ENCODE measurements around the gene CTNNB1.

The CTNNB1 gene

DNA sequence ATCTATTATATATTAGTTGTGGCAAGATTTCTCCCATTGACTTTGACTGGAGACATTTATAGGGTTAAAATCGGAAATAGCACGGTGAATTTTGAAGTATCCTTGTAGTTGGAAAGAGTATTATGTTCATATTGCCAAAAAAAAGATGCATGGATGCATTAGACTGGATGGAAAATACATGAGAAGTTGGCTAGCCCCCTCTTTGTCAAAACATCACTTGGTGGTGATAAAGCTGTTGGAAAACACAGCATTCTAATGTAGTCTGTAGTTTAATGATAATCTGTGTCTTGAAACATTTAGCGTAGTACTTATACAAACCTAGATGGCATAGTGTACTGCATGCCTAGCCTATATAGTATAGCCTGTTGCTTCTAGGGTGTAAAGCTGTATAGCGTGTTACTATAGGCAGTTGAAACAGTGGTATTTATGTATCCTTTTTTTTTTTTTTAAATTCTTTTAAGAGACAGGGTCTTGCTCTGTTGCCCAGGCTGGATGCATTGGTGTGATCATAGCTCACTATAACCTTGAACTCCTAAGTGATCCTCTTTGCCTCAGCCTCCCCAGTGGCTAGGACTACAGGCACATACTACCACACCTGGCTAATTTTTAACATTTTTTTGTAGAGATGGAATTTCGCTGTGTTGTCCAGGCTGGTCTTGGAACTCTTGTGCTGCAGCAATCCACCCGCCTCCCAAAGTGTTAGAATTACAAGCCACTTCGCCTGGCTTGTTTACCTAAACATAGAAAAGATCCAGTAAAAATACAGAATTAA, 21.8 kb downstream of the CTNNB1 start:
- no peak for DNase-seq

DNA sequence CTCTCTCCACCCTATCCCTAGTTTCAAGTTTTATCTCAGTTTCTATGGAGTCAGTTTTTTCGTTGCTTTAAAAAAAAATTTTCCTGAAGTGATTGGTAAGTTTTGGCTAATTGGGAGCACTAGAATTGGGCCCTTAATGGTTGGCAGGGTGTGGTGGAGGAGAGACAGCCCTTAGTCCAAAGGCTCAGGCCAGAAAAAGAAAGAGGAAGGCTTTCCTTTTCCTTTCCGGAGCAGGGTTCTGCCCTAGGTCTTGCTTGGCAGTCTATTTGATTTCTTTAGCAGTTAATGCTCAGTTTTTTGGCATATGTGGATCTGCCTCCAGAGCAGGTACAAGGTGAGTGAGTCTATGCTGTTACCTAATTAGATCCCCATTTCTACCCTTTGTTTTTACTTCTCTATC, 22.7 kb downstream of the CTNNB1 start:
- DNase-seq = no peak

- no peak for DNase-seq
Observed at GRCh38 chr3:41222501-41222900, 23.2 kb downstream of the CTNNB1 start.

GRCh38 chr3:41223078-41223477, 23.8 kb downstream of the CTNNB1 start:
- DNase-seq = no peak

DNA sequence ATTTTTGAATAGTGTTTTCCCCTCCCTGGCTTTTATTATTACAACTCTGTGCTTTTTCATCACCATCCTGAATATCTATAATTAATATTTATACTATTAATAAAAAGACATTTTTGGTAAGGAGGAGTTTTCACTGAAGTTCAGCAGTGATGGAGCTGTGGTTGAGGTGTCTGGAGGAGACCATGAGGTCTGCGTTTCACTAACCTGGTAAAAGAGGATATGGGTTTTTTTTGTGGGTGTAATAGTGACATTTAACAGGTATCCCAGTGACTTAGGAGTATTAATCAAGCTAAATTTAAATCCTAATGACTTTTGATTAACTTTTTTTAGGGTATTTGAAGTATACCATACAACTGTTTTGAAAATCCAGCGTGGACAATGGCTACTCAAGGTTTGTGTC, 24.4 kb downstream of the CTNNB1 start:
- no peak for DNase-seq

DNA sequence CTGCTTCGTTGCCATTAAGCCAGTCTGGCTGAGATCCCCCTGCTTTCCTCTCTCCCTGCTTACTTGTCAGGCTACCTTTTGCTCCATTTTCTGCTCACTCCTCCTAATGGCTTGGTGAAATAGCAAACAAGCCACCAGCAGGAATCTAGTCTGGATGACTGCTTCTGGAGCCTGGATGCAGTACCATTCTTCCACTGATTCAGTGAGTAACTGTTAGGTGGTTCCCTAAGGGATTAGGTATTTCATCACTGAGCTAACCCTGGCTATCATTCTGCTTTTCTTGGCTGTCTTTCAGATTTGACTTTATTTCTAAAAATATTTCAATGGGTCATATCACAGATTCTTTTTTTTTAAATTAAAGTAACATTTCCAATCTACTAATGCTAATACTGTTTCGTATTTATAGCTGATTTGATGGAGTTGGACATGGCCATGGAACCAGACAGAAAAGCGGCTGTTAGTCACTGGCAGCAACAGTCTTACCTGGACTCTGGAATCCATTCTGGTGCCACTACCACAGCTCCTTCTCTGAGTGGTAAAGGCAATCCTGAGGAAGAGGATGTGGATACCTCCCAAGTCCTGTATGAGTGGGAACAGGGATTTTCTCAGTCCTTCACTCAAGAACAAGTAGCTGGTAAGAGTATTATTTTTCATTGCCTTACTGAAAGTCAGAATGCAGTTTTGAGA, 25.0 kb downstream of the CTNNB1 start:
- DNase-seq = no peak

DNA sequence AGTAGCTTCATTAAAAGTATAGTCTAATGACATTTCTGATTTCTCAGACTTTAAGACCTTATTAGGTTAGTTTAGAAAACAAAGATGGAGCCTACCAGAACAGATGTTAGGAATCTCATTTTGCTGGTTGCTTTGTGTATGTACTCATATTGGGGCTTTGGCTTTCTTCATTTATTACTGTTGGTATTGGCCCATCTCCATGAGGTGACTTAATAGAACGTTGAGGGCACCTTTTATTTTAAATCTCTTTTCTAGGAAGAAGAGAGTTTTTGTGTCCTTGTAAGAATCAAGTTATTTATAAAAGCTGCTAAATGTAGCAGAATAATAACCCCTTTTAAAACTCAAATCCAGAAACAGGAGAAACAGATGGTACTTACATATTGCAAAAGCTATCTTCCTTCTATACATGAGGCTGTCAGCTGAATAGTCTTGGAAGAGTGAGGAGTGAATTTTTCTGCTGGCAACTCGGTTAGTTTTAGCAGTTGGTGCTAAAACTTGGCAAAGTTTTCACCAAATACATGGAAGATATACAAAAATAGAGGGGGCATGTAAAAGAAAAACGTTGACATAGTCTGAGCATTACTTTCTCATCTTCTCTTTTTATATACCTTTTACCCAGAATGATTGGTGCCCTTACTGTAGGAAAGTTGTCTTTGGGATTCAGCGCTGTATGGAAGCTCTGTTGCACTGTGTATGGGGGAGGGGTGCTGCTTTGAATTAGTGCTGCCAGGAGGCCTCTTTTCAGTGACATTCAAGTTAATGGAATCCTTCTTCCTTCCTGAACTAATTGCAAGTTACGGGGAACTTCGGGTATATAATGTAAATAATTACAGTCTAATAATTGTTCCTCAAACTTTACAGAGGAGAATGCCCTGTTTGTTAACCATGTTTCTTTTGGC, 35.8 kb downstream of the CTNNB1 start:
- DNase-seq = no peak

DNA sequence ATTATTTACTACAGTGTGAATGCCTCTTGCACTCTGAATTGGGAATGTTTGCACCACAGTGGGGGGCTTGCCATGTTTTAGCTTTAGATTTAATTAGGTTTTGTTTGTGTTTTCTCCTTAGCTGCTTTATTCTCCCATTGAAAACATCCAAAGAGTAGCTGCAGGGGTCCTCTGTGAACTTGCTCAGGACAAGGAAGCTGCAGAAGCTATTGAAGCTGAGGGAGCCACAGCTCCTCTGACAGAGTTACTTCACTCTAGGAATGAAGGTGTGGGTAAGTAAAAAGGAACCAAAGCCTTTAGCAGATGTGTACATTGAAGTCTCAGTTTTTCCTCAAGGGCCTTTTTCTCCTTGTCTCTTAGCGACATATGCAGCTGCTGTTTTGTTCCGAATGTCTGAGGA, 36.9 kb downstream of the CTNNB1 start:
- no peak for DNase-seq

GRCh38 chr3:41237907-41238306, 38.6 kb downstream of the CTNNB1 start:
- no peak for DNase-seq

- DNase-seq = no peak
Observed at GRCh38 chr3:41239587-41239986, 40.3 kb downstream of the CTNNB1 start.

DNA sequence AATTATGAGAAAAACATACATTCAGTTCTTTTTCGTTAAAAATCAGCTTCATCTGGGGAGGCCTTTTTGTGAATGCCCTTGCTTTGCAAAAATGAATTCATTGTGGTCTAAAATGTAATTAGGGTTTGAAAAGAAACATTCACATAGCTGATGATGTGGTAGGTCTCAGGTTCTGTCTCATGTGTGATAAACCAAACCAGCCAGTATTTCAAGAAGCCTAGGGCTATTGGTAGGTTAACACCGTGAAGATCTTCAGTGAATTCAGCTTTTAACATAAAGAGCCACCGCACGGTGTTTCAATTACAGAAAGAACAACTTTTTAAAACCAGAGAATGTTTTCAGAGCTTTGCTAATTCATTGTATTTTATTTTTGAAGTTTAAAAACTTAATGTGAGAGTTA, 41.9 kb downstream of the CTNNB1 start:
- no peak for DNase-seq

- no peak for DNase-seq
Observed at GRCh38 chr3:41241800-41242571, 42.7 kb downstream of the CTNNB1 start.

- DNase-seq = no peak
Observed at GRCh38 chr3:41243183-41243582, 43.9 kb downstream of the CTNNB1 start.

DNA sequence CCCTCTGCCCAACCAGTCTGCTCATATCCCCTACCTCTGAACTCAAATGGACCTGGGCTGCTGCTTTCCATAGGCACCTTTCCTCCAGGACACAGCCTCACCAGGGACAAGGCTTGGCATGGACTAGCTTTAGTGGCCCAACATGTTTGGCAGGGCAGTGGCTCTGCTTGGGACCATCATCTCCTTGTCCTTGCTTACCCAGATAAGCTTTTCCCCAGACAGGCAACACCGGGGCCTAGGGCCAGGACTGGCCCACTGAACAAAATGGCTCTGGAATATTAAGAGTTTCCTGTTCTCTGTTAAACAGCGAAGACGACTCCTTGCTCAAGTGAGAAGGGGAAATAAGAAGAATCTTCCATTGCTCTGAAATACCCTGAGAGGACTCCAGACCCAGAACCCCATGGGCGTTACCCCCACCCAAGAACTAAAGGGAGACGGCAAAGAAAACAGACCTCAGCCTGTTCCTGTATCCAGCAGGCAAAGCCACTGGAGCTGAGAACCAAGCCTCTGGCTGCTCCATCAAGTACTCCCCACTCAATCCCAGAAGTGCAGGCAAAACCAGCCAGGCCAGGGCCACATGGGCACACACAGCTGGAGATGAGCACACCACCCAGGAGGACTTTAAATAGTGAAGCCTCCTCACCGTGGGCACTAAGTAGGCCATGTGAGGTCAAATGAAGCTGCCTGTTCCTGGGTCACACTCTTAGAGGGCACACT, 45.5 kb downstream of the CTNNB1 start:
- DNase-seq = no peak

- DNase-seq = no peak
Observed at GRCh38 chr3:41247055-41248004, 48.0 kb downstream of the CTNNB1 start.

DNA sequence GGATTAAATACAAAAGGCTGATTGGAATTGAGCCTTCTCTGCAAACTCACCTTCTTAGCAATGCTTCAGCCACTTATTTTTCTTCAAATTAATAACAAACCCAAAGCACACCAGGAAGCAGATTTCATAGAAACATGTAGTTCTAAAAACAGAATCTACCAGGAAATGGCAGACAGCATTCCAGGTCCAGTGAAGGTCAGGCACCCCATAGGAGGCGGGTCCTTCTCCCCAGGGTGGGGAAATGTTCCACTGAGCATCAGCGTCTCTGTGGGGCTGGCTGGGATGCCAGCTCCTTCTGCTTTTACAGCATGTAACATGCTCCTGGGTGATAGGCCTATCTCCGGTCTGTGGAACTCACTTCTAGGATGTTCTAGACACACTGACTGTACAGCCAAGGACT, 49.2 kb downstream of the CTNNB1 start:
- no peak for DNase-seq

- no peak for DNase-seq
Observed at GRCh38 chr3:41249318-41249717, 50.0 kb downstream of the CTNNB1 start.

DNA sequence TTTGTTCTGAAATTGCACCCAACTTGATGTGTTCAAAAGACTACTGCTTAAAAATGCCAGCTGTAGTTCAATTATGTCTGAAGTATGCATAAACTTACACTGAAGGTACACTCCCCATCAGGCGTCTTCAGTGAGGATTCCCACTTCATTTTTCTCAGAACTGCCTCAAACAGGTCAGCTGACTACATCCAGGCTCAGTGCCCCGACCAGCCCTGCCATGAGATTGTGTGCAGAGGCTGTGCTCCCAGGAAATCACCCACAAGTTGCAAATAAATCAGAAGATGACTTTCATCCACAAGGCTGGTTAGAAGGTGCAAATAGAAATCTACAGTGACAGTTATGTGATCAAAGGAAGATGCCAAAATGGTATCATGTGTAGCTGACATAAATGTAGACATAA, 51.5 kb downstream of the CTNNB1 start:
- DNase-seq = no peak

- DNase-seq = no peak
Observed at GRCh38 chr3:41251593-41251992, 52.3 kb downstream of the CTNNB1 start.

DNA sequence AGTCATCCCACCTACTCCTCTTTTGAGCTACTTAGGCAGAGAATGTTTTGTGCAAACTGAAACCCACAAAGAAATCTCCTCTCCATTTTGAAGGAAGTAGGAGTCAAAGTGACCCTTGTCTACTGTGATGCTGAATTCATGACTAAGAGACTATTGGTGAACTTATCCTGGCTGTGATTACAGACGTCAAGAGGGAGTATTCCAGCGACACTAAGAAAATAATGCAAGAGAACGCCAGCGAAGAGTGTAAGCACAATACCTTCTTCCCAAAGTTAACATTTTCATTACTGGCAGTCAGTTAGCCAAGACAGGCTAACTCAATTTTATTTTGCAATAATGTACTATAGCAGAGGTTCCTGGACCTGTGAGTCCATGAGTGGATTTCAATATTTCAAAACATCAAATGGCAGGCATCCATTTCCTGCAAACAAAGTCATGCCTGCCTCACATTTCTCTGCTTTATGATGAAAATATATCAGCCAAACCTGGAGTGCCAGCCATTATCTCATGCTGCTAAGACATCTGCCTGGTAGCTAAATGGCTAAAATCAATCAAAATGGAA, 59.0 kb downstream of the CTNNB1 start:
- DNase-seq = no peak

All from activated CD4-positive, alpha-beta T cell treated with anti-CD3 and anti-CD28 coated beads, Interleukin-2, amount 50 U/mL, for 48 hours (primary cell).